A549 (cell line): ENCODE measurements around the gene NOS3.

Experiments used
- KDM1A ChIP-seq: fragments of 200-600 bp; sonication (generic); IDR thresholded peaks from 2 replicates; pipeline ENCODE4 v1.6.1; 2016; ENCODE audit warnings: low read depth, mild to moderate bottlenecking
- MAFK ChIP-seq: fragments of 450-650 bp; IDR thresholded peaks from 2 replicates; pipeline ENCODE4 v1.6.1; 2014; ENCODE audit not compliant: partially characterized antibody
- NFE2L2 ChIP-seq: fragments of 150-350 bp; conservative IDR thresholded peaks from 2 replicates; pipeline ENCODE4 v1.6.1; 2014; ENCODE audit warnings: low read length
- POLR2A ChIP-seq: IDR thresholded peaks from 2 replicates; pipeline ENCODE4 v1.6.1; 2012; ENCODE audit warnings: mild to moderate bottlenecking, low read length
- RCOR1 ChIP-seq: fragments of 150-350 bp; IDR thresholded peaks from 2 replicates; pipeline ENCODE4 v1.6.1; 2014; ENCODE audit warnings: antibody characterized with exemption, low read length, low read depth
- RFX5 ChIP-seq: fragments of 450-650 bp; IDR thresholded peaks from 2 replicates; pipeline ENCODE4 v1.7.1; 2014; ENCODE audit warnings: antibody characterized with exemption, mild to moderate bottlenecking, moderate library complexity
- TF ChIP-seq, protein P1 (sequence below): fragments of >200 bp; sonication (Bioruptor Twin); formaldehyde crosslinking; IDR thresholded peaks from 3 replicates; pipeline ENCODE4 v1.5.1; 2016
- TF ChIP-seq, protein P2 (sequence below): fragments of 450-650 bp; IDR thresholded peaks from 2 replicates; pipeline ENCODE4 v1.6.1; 2014; ENCODE audit warnings: antibody characterized with exemption
- TF ChIP-seq, protein P3 (sequence below): fragments of 150-350 bp; IDR thresholded peaks from 2 replicates; pipeline ENCODE4 v1.6.1; 2014; ENCODE audit warnings: low read depth, mild to moderate bottlenecking, low read length
- TF ChIP-seq, protein P4 (sequence below): fragments of 200-600 bp; sonication (generic); IDR thresholded peaks from 2 replicates; pipeline ENCODE4 v1.6.1; 2016; ENCODE audit warnings: antibody characterized with exemption, mild to moderate bottlenecking, moderate library complexity

DNA sequence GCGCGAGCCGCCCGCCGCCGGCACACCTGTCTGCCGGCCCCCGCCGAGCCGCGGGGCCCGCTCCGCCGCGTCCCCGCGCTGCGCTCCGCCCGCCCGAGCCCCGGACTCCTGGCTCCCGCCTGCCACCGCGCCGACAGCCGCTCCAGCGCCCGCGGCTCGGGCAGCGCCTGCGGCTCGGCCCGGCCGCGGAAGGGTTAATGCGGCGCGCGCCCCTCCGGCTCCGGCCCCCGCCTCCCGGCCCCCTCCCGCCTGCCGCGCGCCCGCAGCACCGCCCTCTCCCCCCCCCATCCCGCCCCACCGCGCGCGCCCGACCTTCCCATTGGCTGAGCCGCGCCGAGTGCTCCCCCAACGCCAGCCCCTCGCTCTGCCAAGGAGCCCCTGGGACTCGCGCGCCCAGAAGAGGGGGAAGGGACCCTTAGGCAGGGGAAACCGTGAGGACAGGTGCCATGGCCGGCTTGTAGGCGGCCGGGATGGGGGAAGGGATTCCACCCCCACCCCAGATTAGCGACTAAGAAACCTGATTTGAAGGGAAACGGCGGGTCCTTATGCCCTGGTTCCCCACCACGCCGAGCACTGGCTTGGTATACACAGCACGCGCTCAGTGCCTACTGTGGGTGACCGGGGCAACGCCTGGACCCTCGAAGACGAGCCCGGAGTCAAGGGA lies 12.6 kb upstream of the NOS3 start, which contains the start of gene KCNH2:
- TF ChIP-seq, protein P1, sequence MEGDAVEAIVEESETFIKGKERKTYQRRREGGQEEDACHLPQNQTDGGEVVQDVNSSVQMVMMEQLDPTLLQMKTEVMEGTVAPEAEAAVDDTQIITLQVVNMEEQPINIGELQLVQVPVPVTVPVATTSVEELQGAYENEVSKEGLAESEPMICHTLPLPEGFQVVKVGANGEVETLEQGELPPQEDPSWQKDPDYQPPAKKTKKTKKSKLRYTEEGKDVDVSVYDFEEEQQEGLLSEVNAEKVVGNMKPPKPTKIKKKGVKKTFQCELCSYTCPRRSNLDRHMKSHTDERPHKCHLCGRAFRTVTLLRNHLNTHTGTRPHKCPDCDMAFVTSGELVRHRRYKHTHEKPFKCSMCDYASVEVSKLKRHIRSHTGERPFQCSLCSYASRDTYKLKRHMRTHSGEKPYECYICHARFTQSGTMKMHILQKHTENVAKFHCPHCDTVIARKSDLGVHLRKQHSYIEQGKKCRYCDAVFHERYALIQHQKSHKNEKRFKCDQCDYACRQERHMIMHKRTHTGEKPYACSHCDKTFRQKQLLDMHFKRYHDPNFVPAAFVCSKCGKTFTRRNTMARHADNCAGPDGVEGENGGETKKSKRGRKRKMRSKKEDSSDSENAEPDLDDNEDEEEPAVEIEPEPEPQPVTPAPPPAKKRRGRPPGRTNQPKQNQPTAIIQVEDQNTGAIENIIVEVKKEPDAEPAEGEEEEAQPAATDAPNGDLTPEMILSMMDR: no peak
- TF ChIP-seq, protein P2, sequence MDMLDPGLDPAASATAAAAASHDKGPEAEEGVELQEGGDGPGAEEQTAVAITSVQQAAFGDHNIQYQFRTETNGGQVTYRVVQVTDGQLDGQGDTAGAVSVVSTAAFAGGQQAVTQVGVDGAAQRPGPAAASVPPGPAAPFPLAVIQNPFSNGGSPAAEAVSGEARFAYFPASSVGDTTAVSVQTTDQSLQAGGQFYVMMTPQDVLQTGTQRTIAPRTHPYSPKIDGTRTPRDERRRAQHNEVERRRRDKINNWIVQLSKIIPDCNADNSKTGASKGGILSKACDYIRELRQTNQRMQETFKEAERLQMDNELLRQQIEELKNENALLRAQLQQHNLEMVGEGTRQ: no peak
- TF ChIP-seq RFX5: no peak
- TF ChIP-seq, protein P3, sequence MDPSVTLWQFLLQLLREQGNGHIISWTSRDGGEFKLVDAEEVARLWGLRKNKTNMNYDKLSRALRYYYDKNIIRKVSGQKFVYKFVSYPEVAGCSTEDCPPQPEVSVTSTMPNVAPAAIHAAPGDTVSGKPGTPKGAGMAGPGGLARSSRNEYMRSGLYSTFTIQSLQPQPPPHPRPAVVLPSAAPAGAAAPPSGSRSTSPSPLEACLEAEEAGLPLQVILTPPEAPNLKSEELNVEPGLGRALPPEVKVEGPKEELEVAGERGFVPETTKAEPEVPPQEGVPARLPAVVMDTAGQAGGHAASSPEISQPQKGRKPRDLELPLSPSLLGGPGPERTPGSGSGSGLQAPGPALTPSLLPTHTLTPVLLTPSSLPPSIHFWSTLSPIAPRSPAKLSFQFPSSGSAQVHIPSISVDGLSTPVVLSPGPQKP: no peak
- no peak for TF ChIP-seq POLR2A
- TF ChIP-seq MAFK: no peak
- TF ChIP-seq, protein P4, sequence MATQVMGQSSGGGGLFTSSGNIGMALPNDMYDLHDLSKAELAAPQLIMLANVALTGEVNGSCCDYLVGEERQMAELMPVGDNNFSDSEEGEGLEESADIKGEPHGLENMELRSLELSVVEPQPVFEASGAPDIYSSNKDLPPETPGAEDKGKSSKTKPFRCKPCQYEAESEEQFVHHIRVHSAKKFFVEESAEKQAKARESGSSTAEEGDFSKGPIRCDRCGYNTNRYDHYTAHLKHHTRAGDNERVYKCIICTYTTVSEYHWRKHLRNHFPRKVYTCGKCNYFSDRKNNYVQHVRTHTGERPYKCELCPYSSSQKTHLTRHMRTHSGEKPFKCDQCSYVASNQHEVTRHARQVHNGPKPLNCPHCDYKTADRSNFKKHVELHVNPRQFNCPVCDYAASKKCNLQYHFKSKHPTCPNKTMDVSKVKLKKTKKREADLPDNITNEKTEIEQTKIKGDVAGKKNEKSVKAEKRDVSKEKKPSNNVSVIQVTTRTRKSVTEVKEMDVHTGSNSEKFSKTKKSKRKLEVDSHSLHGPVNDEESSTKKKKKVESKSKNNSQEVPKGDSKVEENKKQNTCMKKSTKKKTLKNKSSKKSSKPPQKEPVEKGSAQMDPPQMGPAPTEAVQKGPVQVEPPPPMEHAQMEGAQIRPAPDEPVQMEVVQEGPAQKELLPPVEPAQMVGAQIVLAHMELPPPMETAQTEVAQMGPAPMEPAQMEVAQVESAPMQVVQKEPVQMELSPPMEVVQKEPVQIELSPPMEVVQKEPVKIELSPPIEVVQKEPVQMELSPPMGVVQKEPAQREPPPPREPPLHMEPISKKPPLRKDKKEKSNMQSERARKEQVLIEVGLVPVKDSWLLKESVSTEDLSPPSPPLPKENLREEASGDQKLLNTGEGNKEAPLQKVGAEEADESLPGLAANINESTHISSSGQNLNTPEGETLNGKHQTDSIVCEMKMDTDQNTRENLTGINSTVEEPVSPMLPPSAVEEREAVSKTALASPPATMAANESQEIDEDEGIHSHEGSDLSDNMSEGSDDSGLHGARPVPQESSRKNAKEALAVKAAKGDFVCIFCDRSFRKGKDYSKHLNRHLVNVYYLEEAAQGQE: no peak
- no peak for TF ChIP-seq RCOR1
- TF ChIP-seq NFE2L2: no peak
- no peak for TF ChIP-seq KDM1A
